K562 (cell line): ENCODE results near the gene GSTO2. TPM values are rescaled to one million over a fixed set of nuclear protein-coding genes. Genes with fewer than 3 reads are reported as not detected.
"Not testable (repeated sequence)": the region's sequence is repeated elsewhere in the genome, so short reads cannot be mapped to it uniquely, and the experiment has no call there.

Experiments
- ATAC-seq: fragments of 200-7000 bp; cut with Tn5 transposase; 3 replicates; pipeline ENCODE4 v1.9.1; 2020; ENCODE audit warnings: moderate library complexity
- BruUV-seq: library from RNA; stranded (reverse); fragments of 400-500 nt; replicated peaks from 2 replicates; lab custom pipeline; 2021; lab: Mats Ljungman, UMichigan
- CTCF ChIA-PET: fragments of 300-600 bp; formaldehyde crosslinking; extraction: SDS; loops from one replicate; lab custom pipeline; 2021; ENCODE audit warnings: low intra/inter-chr PET ratio; lab: Yijun Ruan, JAX
- POLR2A ChIA-PET: fragments of 300-600, 350-650 bp; sonication (Branson Sonifier 250); formaldehyde crosslinking; extraction: SDS; loops from one replicate; lab custom pipeline; 2021; ENCODE audit warnings: antibody characterized with exemption, inconsistent platforms; lab: Yijun Ruan, JAX
- DNase-seq, 4 experiments: peaks; one replicate each; pipeline versions ENCODE4 v3.0.0 to v3.0.0-alpha.2; 2011 to 2018; ENCODE audit warnings: low spot score in 3 of 4, mixed read lengths in 3 of 4; ENCODE audit errors: extremely low read depth in 1 of 4
- FAIRE-seq: peaks from 2 replicates; lab custom pipeline; 2011; peaks lifted over from hg19 to GRCh38; lab: Jason Lieb, UNC
- H2AFZ ChIP-seq: 2 replicates; pipeline ENCODE4 v1.6.0; 2011; ENCODE audit warnings: low read depth, low read length, control low read depth, inconsistent platforms
- H3K27ac ChIP-seq: fragments of 200-600 bp; 3 replicates; pipeline ENCODE4 v1.8.0; 2011; ENCODE audit warnings: low read depth, mild to moderate bottlenecking, control low read depth, inconsistent platforms, low read length, moderate library complexity, mixed read lengths; ENCODE audit errors: extremely low read depth
- H3K27me3 ChIP-seq, 2 experiments: fragments of 300-600 bp in 1 of 2; 2 replicates in 1 of 2; 3 replicates in 1 of 2; pipeline versions ENCODE4 v1.6.0 to v1.8.0; 2011; ENCODE audit warnings: inconsistent platforms in 2 of 2, low read length in 2 of 2, mild to moderate bottlenecking in 1 of 2, mixed read lengths in 1 of 2, moderate library complexity in 1 of 2; ENCODE audit not compliant: control insufficient read depth in 2 of 2, insufficient read depth in 2 of 2
- H3K36me3 ChIP-seq: fragments of 300-600 bp; 3 replicates; pipeline ENCODE4 v1.8.0; 2011; ENCODE audit warnings: mild to moderate bottlenecking, low read length, inconsistent platforms; ENCODE audit not compliant: control insufficient read depth, insufficient read depth
- H3K4me1 ChIP-seq, 2 experiments: fragments of 200-600 bp in 1 of 2; replicated peaks in 1 of 2; 2 replicates in 1 of 2; 3 replicates in 1 of 2; pipeline versions ENCODE4 v1.5.1 to v1.8.0; 2011; ENCODE audit warnings: inconsistent platforms in 2 of 2, low read length in 2 of 2, mild to moderate bottlenecking in 1 of 2, mixed read lengths in 1 of 2, moderate library complexity in 1 of 2; ENCODE audit not compliant: control insufficient read depth in 2 of 2, insufficient read depth in 2 of 2
- H3K4me2 ChIP-seq: 2 replicates; pipeline ENCODE4 v1.6.1; 2011; ENCODE audit warnings: low read length, control low read depth, inconsistent platforms, mixed read lengths; ENCODE audit not compliant: insufficient read depth
- H3K4me3 ChIP-seq: fragments of 200-600 bp; sonication (generic), shearing (Covaris generic); 2 replicates; pipeline ENCODE4 v1.5.1; 2016; ENCODE audit warnings: control low read depth, inconsistent platforms
- H3K79me2 ChIP-seq: fragments of 200-600 bp; 3 replicates; pipeline ENCODE4 v1.8.0; 2011; ENCODE audit warnings: low read length, inconsistent platforms; ENCODE audit not compliant: control insufficient read depth, insufficient read depth
- H3K9ac ChIP-seq, 2 experiments: 2 replicates each; pipeline versions ENCODE4 v1.6.0 to v1.6.1; 2011; ENCODE audit warnings: low read depth in 2 of 2, low read length in 2 of 2, control low read depth in 1 of 2, inconsistent platforms in 1 of 2, mild to moderate bottlenecking in 1 of 2, mixed read lengths in 1 of 2; ENCODE audit not compliant: insufficient read depth in 1 of 2
- H3K9me1 ChIP-seq: one replicate; pipeline ENCODE4 v1.6.0; 2011; ENCODE audit warnings: inconsistent platforms, mild to moderate bottlenecking, low read length, moderate library complexity; ENCODE audit not compliant: control insufficient read depth, insufficient read depth
- H3K9me3 ChIP-seq: replicated peaks from 2 replicates; pipeline ENCODE4 v1.5.1; 2011; ENCODE audit warnings: low read depth, low read length, inconsistent platforms; ENCODE audit not compliant: control insufficient read depth, insufficient read depth
- H4K20me1 ChIP-seq: replicated peaks from 2 replicates; pipeline ENCODE4 v1.6.1; 2011; ENCODE audit warnings: low read length, inconsistent platforms, mixed read lengths; ENCODE audit not compliant: control insufficient read depth, insufficient read depth
- NCOA2 ChIP-seq, 2 experiments: fragments of 450-650 bp; IDR thresholded peaks; 2 replicates each; pipeline ENCODE4 v1.6.1; 2018; ENCODE audit warnings: mild to moderate bottlenecking in 2 of 2, moderate library complexity in 1 of 2; ENCODE audit not compliant: partially characterized antibody in 2 of 2
- NCOA6 ChIP-seq: fragments of 450-650 bp; IDR thresholded peaks from 2 replicates; pipeline ENCODE4 v1.6.1; 2017; ENCODE audit warnings: mild to moderate bottlenecking
- NFE2 ChIP-seq: IDR thresholded peaks from 2 replicates; pipeline ENCODE4 v1.6.1; 2014; ENCODE audit warnings: antibody characterized with exemption, low read depth
- NFYB ChIP-seq: IDR thresholded peaks from 2 replicates; pipeline ENCODE4 v1.6.1; 2011; ENCODE audit warnings: mild to moderate bottlenecking, moderate library complexity; ENCODE audit not compliant: insufficient read length; ENCODE audit errors: extremely low read depth
- WGBS: fragments of 100-300 bp; shearing (Covaris generic); methylation state at CpG from one replicate; pipeline ENCODE4 v1.1.6; 2016; ENCODE audit warnings: low coverage, mixed read lengths; ENCODE audit not compliant: insufficient coverage; ENCODE audit errors: missing lambda C conversion rate; 5-methylcytosine and 5-hydroxymethylcytosine counted together
- in situ Hi-C: fragments of 300-500 bp; cut with MboI; formaldehyde crosslinking; loops from 4 replicates; pipeline ENCODE4 v1.15.0; 2018; ENCODE audit warnings: inconsistent platforms, mixed read lengths
- intact Hi-C: fragments of 100-400 bp; cut with micrococcal nuclease; formaldehyde crosslinking; loops from 2 replicates; pipeline ENCODE4 v1.14.2; 2022
- polyA plus RNA-seq, 8 experiments: library from polyadenylated mRNA; depleted of rRNA in 4 of 8; stranded (reverse) in 5 of 8; unstranded in 3 of 8; fragments of >200 nt; fragmentation: Nextera tagmentation in 2 of 8; fragmentation: Illumina TruSeq in 1 of 8; extraction: Ambion mirVana in 2 of 8; extraction: Trizol in 1 of 8; gene quantifications; 2 replicates each; pipeline versions ENCODE4 v1.2.1 to v1.2.3, GENCODE V29; 2011 to 2014; ENCODE audit warnings: inconsistent platforms in 1 of 8, missing spikeins in 1 of 8
- total RNA-seq, 7 experiments: library from RNA; depleted of rRNA in 6 of 7; stranded (reverse); fragments of >200 nt in 6 of 7; fragmentation: Illumina TruSeq in 2 of 7; extraction: Trizol in 2 of 7; gene quantifications; 2 replicates each; pipeline versions ENCODE4 v1.2.1 to v1.2.3, GENCODE V29; 2011 to 2021; ENCODE audit warnings: low replicate concordance in 1 of 7

The GSTO2 gene
- total and polyA plus RNA-seq, 9 of the 15 experiments (the other 6 are each of a cell fraction or from before 2014, with no cell fraction given), result 0.18 to 1.8 (median 0.90) TPM

DNA sequence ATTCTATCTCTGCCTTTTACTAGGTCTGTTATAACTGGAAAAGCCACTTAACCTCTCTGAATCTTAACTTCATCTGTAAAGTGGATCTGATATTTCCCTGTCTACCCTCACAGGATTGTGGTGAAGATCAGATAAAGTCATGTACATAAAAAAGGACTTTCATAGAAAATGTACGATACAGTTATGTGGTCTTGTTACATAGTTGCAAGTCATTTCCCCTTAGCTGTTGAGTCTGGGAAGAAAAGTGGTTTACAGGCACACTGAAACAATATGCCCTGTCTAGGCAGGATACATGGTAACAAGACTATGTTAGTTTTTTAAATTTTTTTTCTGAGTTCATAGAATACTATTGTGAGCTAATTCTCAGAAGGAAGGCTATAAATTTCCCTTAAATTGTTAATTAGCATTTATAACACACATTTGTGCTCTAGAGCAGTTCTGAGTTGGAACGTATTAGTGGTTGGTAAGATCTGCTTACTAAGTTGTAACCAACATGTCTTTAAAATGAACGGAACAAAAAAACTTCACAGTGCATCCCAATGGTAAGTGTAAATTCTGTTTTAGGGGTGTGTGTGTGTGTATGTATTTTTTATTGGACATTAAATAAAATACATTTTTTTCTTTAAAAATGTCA is 21.4 kb upstream of the GSTO2 start:
- FAIRE-seq (no peak), ATAC-seq (peak; percentile 18; the same call in 1 of the 3 replicates)
- BruUV-seq, result no TSS peak

GRCh38 chr10:104248931-104249330 is 20.1 kb upstream of the GSTO2 start:
- TF ChIP-seq NFYB, result peak; percentile 26
- 91% methylated on average over 11 of the region's 11 CpGs for WGBS
- H4K20me1 ChIP-seq, H3K4me2 ChIP-seq, CTCF ChIA-PET, H3K9ac ChIP-seq, FAIRE-seq, H3K9me1 ChIP-seq, BruUV-seq, H3K4me3 ChIP-seq, intact Hi-C loops, in situ Hi-C loops, H3K36me3 ChIP-seq, H3K27ac ChIP-seq, ATAC-seq, H3K79me2 ChIP-seq, H2AFZ ChIP-seq, DNase-seq, H3K27me3 ChIP-seq, POLR2A ChIA-PET: not testable (repeated sequence)
- Histone ChIP-seq H3K9me3 (peaks cover 12% of the 10 kb centered on the region), H3K4me1 (peaks cover 0 to 20% of the 10 kb centered on the region in 2 experiments; a peak in 3 of 5 replicates)

More for the DNA sequence above, 21.4 kb upstream of the GSTO2 start:
- H3K36me3 ChIP-seq, result no peaks in the 10 kb centered on the region
- no peaks in the 10 kb centered on the region for H3K9me1 ChIP-seq
- peak overlapping the region; percentile 49; the same call in 1 of the 3 replicates for H3K27ac ChIP-seq
- 61% methylated on average over 3 of the region's 3 CpGs for WGBS
- no peaks in the 10 kb centered on the region for H4K20me1 ChIP-seq
- DNase-seq, result no peak
- no peak for TF ChIP-seq NCOA6
- 0 out of 2 replicates have a peak, but pooled peaks have one; percentile 19 for TF ChIP-seq NFE2
- TF ChIP-seq NCOA2 (IDR thresholded peaks at IDR 0.05; ENCODE audit: partially characterized antibody in 2 of 2), result no peak
- TF ChIP-seq, all 486 proteins: peak for 1
- Histone ChIP-seq H3K4me1 (peaks cover 0 to 7% of the 10 kb centered on the region in 2 experiments; a peak in 3 of 5 replicates), H3K9ac (no peak overlapping the region), H3K79me2 (no peaks in the 10 kb centered on the region), H3K4me2 (0 out of 2 replicates have a peak overlapping the region, but pooled peaks have one; percentile 13), H2AFZ (peak overlapping the region; percentile 39), H3K4me3 (no peak overlapping the region), H3K27me3 (no peaks in the 10 kb centered on the region), H3K9me3 (peaks cover 12% of the 10 kb centered on the region)
- POLR2A ChIA-PET, result no interaction called here
- intact Hi-C loops (no loop called here), in situ Hi-C loops (no loop called here)
- CTCF ChIA-PET, result no interaction called here
